Lower lobe of right lung (tissue), 2 donors: ENCODE results near the gene DPP10. TPM values are rescaled to one million over a fixed set of nuclear protein-coding genes. Genes with fewer than 3 reads are reported as not detected.

ENCODE experiments used
- ATAC-seq, 2 donors: fragments of 200-7000 bp; cut with Tn5 transposase; one replicate each; pipeline ENCODE4 v1.9.1; 2020 to 2022; ENCODE audit warnings: mild to moderate bottlenecking in 2 of 2, moderate library complexity in 2 of 2
- DNase-seq: peaks from one replicate; pipeline ENCODE4 v3.0.0-alpha.2; 2020
- H3K27ac ChIP-seq: fragments of 200-600 bp; one replicate; pipeline ENCODE4 v1.8.0; 2022
- H3K27me3 ChIP-seq: fragments of 200-600 bp; one replicate; pipeline ENCODE4 v1.8.0; 2022; ENCODE audit warnings: low read depth
- H3K36me3 ChIP-seq: fragments of 200-600 bp; one replicate; pipeline ENCODE4 v1.8.0; 2022; ENCODE audit warnings: mild to moderate bottlenecking
- H3K4me1 ChIP-seq: fragments of 200-600 bp; one replicate; pipeline ENCODE4 v1.8.0; 2022
- H3K4me3 ChIP-seq: fragments of 200-600 bp; one replicate; pipeline ENCODE4 v1.8.0; 2022; ENCODE audit warnings: mild to moderate bottlenecking
- H3K9me3 ChIP-seq: fragments of 200-600 bp; one replicate; pipeline ENCODE4 v1.8.0; 2022
- CTCF ChIP-seq: fragments of 200-600 bp; IDR thresholded peaks from one replicate; pipeline ENCODE4 v1.8.0; 2022; ENCODE audit warnings: antibody characterized with exemption, mild to moderate bottlenecking
- intact Hi-C: fragments of 100-400 bp; cut with DNase I; formaldehyde crosslinking; loops from one replicate; pipeline ENCODE4 v1.11.0; 2022
- total RNA-seq: library from RNA; stranded (reverse); fragmentation: NEBNext Ultra II Directional; extraction: Animal tissue kit (Norgen Biotek cat#: 25700); gene quantifications from one replicate; pipeline ENCODE4 v1.2.1, GENCODE V29; 2021
- donor health status: DM: no; HTN: yes; CAD: no; lungs with severe emphysema.

DPP10 gene
- total RNA-seq, 1 donor from 2014 or later: 0.80 TPM

GRCh38 chr2:115036818-115037217, 594.4 kb downstream of the DPP10 start:
- Histone ChIP-seq H3K9me3 (no peaks in the 10 kb centered on the region), H3K4me3 (no peak overlapping the region), H3K36me3 (no peaks in the 10 kb centered on the region), H3K4me1 (no peaks in the 10 kb centered on the region), H3K27ac (no peak overlapping the region), H3K27me3 (no peaks in the 10 kb centered on the region)
- intact Hi-C loops: no loop called here
- DNase-seq (no peak), ATAC-seq (no peak)
- TF ChIP-seq CTCF: no peak

GRCh38 chr2:115057473-115057872, 615.0 kb downstream of the DPP10 start:
- H3K4me1 ChIP-seq: no peaks in the 10 kb centered on the region
- no peak overlapping the region for H3K27ac ChIP-seq
- DNase-seq: no peak
- H3K36me3 ChIP-seq: no peaks in the 10 kb centered on the region
- no peaks in the 10 kb centered on the region for H3K9me3 ChIP-seq
- TF ChIP-seq CTCF: no peak
- no peak overlapping the region for H3K4me3 ChIP-seq
- intact Hi-C loops: no loop called here
- H3K27me3 ChIP-seq: no peaks in the 10 kb centered on the region
- ATAC-seq: no peak

GRCh38 chr2:115070002-115070401, 627.6 kb downstream of the DPP10 start:
- H3K9me3 ChIP-seq: no peaks in the 10 kb centered on the region
- DNase-seq: no peak
- H3K4me1 ChIP-seq: no peaks in the 10 kb centered on the region
- no peak for ATAC-seq
- TF ChIP-seq CTCF: no peak
- no peak overlapping the region for H3K4me3 ChIP-seq
- intact Hi-C loops: no loop called here
- no peak overlapping the region for H3K27ac ChIP-seq
- H3K27me3 ChIP-seq: no peaks in the 10 kb centered on the region
- no peaks in the 10 kb centered on the region for H3K36me3 ChIP-seq

- no peak for DNase-seq
- intact Hi-C loops: no loop called here
- no peak overlapping the region for H3K4me3 ChIP-seq
- H3K27ac ChIP-seq: no peak overlapping the region
- H3K27me3 ChIP-seq: no peaks in the 10 kb centered on the region
- ATAC-seq: no peak
- no peaks in the 10 kb centered on the region for H3K36me3 ChIP-seq
- H3K9me3 ChIP-seq: no peaks in the 10 kb centered on the region
- H3K4me1 ChIP-seq: no peaks in the 10 kb centered on the region
- no peak for TF ChIP-seq CTCF
Measured at GRCh38 chr2:115071534-115071933, 629.1 kb downstream of the DPP10 start.

- Histone ChIP-seq H3K27me3 (no peaks in the 10 kb centered on the region), H3K9me3 (no peaks in the 10 kb centered on the region), H3K4me1 (no peaks in the 10 kb centered on the region), H3K27ac (no peak overlapping the region), H3K36me3 (no peaks in the 10 kb centered on the region), H3K4me3 (no peak overlapping the region)
- no peak for TF ChIP-seq CTCF
- intact Hi-C loops: no loop called here
- ATAC-seq (no peak), DNase-seq (no peak)
Measured at GRCh38 chr2:115075800-115076199, 633.4 kb downstream of the DPP10 start.

GRCh38 chr2:115077626-115078025, 635.2 kb downstream of the DPP10 start:
- Histone ChIP-seq H3K9me3 (no peaks in the 10 kb centered on the region), H3K27ac (no peak overlapping the region), H3K27me3 (no peaks in the 10 kb centered on the region), H3K4me3 (no peak overlapping the region), H3K36me3 (no peaks in the 10 kb centered on the region), H3K4me1 (no peaks in the 10 kb centered on the region)
- intact Hi-C loops: no loop called here
- TF ChIP-seq CTCF: no peak
- no peak for ATAC-seq
- DNase-seq: no peak
